Central memory CD4-positive, alpha-beta T cell (primary cell): Measurements from ENCODE around the gene CABYR.
A peak's percentile ranks its signal among the peaks of the same experiment; 100 is the strongest.
"Not testable (repeated sequence)": the region's sequence is repeated elsewhere in the genome, so short reads cannot be mapped to it uniquely, and the experiment has no call there.

Experiments
- DNase-seq: peaks from one replicate; pipeline ENCODE4 v3.0.0; 2022

The CABYR gene

DNA sequence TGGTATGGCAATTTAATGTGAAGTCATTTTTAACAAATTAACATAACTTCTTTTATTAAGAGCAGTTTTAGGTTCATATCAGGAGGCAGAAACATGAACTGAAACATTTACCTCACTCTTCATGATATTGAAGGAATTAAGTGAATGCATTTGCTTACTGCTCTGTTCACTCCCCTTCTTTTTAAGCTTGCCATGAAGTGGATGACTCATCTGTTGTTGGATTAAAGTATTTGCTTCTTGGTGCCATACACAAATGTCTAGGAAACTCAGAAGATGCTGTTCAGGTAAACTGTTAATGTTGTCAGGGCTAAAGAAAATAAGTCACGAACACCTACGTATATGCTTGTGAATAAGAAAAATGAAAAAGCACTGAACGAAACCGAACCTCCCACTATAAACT lies 10.2 kb upstream of the CABYR start:
- no peak for DNase-seq

DNA sequence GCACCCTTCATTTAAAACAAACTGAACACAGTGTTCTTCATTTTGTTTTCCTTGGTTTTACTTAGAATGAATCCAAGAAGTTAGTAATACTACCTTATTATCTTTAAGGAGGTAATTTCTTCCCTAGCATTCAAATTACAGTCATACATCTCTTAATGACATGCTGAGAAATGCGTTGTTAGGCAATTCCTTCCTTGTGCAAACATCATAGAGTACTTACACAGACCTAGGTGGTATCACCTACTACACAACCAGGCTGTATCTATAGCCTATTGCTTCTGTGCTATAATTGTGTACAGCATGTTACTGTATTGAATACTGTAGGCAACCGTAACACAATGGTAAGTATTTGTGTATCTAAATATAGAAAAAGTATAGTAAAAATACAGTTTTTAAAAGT lies 8.4 kb upstream of the CABYR start:
- DNase-seq = no peak

DNA sequence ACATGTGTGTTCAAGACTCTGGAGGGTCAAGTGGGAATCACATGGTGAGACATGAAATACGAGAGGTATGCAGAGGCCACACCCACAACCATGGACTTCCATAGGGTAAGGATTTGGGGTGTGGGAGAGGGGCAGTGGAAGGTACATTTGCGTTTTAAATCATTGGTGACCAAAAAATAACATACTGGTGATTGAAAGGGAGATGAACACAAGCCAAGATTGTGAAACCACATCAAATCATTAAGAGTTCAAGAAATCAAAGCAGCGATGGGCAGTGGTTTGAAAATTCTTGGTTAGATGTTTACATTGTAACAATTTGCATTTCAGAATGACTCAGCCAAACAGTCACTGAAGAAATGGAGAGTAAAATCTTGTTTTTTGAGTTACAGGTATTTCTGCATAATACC lies 1.9 kb upstream of the CABYR start:
- DNase-seq = peak; percentile 19

GRCh38 chr18:24138409-24138788 lies 463 bp upstream of the CABYR start:
- DNase-seq = no peak

DNA sequence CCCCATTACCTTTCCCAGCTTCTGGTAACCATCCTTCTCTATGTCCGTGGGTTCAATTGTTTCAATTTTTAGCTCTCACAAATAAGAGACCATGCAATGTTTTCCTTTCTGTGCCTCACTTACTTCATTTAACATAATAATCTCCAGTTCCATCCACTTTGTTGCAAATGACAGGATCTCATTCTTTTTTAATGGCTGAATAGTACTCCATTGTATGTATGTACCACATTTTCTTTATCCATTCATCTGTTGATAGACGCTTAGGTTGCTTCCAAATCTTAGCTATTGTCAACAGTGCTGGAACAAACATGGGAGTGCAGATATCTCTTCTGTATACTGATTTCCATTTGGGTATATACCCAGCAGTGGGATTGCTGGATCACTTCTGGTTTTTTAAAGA lies 1.8 kb downstream of the CABYR start:
- no peak for DNase-seq

GRCh38 chr18:24142376-24142775 lies 3.5 kb downstream of the CABYR start:
- no peak for DNase-seq

GRCh38 chr18:24149591-24149990 lies 10.7 kb downstream of the CABYR start:
- DNase-seq = not testable (repeated sequence)

GRCh38 chr18:24153397-24153796 lies 14.5 kb downstream of the CABYR start:
- DNase-seq = no peak

GRCh38 chr18:24157855-24158254 lies 19.0 kb downstream of the CABYR start:
- DNase-seq = no peak

DNA sequence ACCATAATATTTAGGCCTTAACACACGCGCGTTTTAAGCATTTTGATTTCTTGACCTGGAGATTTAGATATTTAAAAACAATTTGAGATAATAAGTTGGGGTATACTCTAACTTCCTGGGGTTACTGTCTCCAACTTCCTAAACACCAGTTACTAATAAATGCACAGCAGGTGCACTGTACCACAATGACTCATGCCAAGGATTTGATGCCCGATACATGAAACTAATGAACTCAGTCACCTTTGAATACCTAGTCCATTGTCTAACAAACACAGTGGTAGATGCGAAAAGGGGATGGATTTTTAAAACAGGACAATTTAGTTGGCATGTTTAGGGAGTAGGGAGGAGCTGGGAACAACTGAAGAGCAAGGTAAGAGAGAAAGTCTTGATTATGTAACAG lies 21.2 kb downstream of the CABYR start:
- no peak for DNase-seq

DNA sequence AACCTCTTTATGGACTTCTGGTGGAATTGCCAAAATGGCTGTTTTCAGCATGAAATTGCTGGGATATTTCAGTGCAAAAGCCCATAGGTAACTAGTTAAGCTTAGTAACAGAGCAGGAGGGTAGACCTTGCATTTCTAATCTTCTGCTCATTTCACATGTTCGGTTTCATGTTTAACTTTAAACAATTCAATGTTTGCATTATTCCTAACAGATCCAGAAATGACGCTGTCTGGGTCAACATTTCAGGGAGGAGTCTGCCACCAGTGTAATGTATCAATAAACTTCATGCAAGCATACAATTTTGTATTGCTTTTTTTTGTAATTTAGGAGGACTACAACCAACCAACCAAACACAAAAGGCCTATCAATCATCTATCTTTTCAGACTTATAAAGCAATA lies 22.4 kb downstream of the CABYR start:
- DNase-seq = no peak

- no peak for DNase-seq
Observed at GRCh38 chr18:24168496-24168895, 29.6 kb downstream of the CABYR start.

- no peak for DNase-seq
Observed at GRCh38 chr18:24170360-24170759, 31.5 kb downstream of the CABYR start.

- DNase-seq = no peak
Observed at GRCh38 chr18:24173997-24174396, 35.1 kb downstream of the CABYR start.

DNA sequence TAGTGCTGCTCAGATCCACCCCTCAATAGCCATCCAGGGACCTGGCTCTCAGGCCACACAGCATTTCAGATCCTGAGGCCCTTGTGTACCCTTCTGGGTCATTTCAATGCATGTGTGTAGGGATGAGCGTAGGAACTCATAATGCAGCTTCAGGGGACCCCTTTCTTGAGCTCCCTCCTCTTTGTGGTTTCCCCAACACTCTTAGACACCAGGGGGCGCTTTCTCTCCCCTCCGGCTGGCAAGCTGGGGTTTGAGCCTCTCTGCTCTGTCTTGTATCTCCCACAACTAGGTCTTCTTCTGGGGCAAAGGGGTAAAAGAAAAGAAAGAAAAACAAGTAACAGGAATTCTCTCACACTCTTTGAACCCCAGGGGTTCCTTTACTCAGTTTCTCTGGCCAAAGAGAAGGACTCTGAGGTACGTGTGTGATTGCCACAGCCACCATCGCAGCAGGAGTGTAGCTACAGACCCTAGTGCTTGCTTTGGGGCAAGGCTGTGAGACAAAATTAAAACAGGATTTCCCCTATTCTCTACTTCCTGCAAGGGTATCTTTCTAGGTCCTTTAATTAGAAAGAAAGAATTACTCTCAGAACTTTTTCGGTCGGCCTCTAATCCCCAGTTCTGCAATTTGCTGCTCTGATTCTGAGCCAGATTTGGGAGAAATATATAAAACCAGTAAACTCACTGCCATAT lies 38.0 kb downstream of the CABYR start:
- DNase-seq = no peak

DNA sequence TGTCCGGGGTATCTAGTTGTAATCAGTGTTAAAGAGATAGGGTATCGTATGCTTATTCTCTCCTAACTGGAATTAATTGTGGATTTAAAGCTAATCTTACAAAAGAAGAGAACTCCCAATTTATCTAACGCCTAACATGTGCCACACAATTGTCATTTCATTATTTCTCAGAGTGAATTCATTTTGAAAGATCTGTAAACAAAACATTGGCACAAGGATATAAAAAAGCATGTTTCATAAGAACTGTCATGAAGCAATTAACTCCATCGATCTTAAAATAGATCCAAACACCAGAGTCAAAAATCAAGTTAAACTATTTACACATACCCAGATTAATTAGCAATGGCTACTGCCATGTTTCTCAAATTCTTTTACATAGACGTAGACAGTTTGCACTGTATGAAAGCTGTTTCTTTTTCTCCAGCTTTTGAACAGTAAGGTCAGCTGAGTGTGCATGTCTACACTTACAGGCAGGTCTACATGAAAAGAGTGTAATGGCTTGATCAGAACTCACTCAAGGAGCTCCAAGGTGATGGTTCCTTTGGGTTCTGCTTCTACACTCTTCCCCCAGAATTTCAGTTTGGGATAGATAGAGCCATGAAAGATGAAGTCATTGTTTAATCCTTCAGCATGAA lies 38.8 kb downstream of the CABYR start:
- no peak for DNase-seq

DNA sequence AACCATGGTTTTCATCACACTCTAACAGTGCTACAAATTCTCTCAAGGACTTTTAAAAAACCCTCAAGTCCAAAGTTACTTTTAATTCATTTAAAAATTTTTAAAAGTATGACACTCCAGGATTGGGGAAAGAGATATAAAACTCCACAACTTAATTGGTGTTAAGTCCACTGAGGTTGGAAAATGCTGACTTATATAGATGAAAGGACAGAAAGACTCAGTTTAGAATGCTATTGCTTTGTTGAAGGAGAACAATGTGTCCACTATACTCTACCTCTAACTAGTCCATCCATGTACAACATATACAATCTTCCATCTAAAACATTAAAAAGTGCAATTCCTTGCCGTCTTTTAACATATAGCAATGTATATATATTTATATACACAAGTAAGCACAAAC lies 41.2 kb downstream of the CABYR start:
- DNase-seq = no peak

DNA sequence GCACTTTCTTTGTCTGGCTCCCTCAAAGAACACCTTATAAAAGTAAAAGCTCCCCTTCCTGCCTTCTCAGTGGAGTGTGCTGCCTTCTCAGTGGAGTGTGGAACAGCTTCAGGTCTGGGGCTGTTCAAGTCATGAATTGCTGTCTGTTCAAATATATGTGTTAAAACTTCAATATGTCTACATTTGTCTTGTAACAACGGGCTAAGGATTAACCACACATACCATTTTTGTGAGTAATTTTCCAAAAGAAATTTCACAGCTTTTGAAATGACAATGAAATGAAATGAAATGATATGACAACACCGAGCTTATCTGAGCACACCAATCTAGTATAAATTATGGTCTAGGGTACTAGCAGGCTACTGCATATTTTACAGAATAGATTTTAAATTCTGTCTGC lies 42.9 kb downstream of the CABYR start:
- no peak for DNase-seq

GRCh38 chr18:24185805-24186204 lies 46.9 kb downstream of the CABYR start:
- DNase-seq = no peak

DNA sequence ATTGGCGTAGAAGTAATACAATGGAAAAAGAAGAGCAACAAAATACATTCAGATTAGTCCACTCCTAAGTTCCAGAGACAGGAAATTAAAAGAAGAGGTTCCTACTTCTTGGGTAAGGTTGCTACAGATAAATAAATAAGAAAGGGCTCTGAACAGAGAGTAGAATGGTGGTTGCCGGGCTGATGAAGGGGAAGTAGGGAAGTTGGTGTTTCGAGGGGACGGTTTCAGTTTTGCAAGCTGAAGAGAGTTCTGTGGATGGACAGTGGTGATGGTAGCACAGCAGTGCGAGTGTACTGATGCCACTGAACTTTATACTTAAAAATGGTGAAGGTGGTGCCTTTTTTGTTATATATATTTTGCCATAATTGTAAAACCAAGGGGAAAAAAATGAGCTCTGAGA lies 48.2 kb downstream of the CABYR start:
- no peak for DNase-seq

DNA sequence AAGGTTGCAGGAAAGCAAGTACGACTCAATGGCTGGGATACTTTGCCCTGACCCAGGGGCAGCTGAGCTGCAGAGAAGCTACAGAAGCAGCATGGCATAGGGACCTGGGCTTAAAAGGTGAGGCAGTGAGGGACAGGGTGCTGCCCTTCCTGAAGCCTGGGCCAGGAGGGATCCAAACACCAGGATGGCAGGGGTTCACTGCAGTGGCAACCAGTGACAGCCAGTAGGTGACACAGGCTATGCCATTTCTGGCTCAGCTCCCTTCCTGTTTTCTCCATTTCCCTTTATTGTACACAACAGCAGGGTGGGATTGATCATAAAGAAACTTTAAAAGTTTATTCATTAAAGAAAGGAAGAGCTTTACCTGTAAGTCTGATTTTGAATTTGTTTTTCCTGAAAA lies 48.8 kb downstream of the CABYR start:
- DNase-seq = no peak

GRCh38 chr18:24188120-24188519 lies 49.3 kb downstream of the CABYR start:
- DNase-seq = no peak

- DNase-seq = no peak
Observed at GRCh38 chr18:24189007-24189528, 50.2 kb downstream of the CABYR start.

- no peak for DNase-seq
Observed at GRCh38 chr18:24189664-24190346, 50.9 kb downstream of the CABYR start.
